ENCODE measurements around the gene PPP2R2D.

DNA sequence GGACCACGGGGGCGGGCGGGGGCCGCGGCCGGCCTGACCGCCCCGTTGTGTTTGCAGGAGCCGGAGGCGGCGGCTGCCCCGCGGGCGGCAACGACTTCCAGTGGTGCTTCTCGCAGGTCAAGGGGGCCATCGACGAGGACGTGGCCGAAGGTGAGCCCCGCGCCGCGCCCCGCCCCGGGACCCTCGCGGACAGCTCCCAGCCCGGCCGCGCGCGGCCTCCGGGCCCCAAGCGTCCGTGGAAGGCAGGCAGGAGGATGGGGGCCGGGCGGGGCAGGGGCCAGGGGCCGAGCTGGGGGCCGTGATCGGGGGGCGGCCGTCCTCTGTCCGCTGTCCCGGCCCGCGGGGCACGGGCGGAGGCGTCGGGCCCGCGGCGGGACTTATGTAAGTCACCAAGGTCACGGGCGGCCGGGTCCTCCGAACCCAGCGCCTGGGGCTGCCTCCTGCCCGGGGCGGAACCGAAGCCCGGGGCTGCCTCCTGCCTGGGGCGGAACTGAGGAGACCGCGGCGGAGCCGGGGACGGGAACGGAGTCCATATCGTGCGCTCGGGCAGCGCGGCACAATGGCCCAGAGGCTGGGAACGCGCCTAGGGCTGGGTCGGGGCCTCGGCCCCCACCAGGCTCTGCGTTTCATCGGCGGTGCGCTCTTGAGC is 497 bp downstream of the PPP2R2D start:
- TF ChIP-seq CTCF (IDR thresholded peaks at IDR 0.05) (no peak), POLR2AphosphoS5 (IDR thresholded peaks at IDR 0.05) (no peak), POLR2A (IDR thresholded peaks at IDR 0.05) (peak; percentile 9 to 12)
